Medulla oblongata (tissue), 1 donor: ENCODE data around the gene CDH23.
"Not testable (repeated sequence)": the region's sequence is repeated elsewhere in the genome, so short reads cannot be mapped to it uniquely, and the experiment has no call there.

Experiments
- DNase-seq: peaks from one replicate; pipeline ENCODE4 v3.0.0-alpha.2; 2015; ENCODE audit errors: extremely low spot score

CDH23 gene

DNA sequence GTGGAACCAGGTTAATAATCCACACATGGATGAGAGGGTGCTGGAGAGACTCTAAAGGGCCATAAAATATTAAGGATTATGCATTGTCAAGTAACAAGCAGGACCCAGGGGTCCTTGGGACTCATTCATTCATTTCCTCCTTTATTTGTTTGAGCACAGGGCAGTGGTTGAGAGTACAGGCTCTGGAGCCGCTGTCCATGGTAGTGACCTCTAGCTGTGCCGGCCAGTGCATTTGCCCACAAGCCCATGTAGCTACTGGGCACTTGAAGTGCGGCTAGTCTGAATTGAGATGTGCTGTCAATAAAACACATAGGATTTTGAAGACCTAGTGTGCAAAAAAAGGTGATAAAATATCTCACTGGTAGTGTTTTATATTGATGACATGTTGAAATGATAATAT is 185.3 kb downstream of the CDH23 start:
- peak; percentile 56 for DNase-seq

DNA sequence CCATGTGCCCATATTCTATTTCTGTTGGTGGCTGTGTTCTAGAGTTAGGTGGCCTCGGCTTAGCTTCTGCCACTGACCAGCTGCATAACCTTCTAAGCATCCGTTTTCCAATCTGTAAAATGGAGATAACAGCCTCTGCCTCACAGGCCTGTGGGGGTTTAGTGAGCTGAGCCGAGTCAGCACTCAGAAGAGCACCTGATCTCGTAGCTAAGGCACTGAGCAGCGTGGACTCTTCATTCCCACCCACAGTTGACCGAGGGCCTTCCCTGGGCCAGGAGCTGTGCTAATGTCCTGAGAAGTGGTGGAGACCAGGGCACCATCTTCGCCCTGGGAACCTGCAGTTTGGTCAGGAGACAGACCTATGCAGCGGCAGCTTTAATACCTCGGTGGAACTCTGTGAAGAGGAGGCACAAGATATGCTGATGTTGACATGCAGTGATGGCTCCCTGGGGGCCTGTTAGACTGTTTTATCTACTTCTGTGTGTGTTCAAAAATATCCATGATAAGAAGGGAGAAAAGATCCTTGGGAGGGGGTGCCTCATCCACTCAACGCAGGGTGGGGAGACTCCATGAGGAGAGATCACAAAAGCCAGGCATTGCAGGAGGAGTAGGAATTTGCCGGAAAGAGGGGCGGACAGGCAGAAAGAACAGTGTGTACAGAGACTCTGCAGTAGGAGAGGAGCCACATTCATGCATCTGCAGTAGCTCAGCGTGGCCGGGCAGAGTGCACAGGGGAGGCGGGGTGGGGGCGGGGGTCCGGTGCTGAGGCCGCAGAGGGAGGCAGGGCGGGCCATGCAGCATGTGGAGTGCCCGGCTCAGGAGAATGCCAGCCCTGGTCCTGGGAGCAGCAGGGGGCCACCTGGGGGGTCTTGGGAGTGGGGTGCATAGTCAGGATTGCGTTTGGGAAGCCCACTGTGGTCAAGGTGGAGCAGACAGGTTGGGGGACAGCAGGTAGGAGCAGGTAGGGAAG is 186.1 kb downstream of the CDH23 start:
- DNase-seq = no peak

DNA sequence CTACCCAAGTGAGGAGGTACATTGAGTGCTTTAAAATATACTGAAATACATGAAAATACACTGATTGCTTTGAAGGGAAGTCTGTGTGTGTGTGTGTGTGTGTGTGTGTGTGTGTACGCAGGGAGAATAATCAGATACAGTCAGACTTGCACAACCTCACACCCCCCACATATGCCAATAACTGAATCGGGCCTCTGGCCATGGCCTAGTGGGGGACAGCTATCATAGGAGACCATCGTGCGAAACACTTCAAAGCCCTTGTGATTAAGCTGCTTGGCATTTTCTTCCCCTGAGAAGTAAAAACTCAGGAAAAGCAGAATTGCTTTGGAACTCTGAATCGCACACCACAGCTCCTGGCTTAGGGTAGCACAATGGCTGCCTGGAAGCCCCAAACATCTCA is 187.7 kb downstream of the CDH23 start:
- DNase-seq = no peak

DNA sequence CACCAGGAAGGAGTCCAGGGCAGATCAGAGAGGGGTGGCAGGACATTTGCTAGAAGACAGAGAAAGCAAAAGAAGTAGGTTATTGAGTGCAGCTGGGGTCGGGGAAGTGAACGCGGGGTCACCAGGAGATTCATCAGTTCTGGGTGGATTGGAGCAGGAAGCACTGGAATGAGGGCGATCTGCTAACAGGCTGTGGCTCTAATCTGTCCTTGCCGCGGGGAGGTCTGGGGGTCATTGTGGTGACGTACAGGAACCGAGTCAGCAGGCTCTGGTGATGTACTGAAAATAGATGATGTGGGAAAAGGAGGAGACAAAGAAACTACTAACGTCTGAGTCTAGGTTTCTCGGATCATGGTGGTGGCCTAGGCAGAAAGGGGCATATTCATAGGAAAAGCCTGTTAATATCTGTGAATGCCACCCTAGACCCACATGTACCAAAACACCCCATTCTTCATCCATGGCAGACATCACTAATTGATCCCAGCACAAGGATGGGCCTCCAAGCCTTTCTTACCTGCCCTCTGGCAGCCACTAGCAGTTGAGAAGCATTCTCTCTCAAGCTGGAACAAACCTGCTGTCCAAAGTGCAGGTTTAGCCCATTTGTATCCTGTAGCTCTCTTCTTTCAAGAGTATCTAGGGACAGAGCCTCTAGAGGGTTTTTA is 188.3 kb downstream of the CDH23 start:
- no peak for DNase-seq

DNA sequence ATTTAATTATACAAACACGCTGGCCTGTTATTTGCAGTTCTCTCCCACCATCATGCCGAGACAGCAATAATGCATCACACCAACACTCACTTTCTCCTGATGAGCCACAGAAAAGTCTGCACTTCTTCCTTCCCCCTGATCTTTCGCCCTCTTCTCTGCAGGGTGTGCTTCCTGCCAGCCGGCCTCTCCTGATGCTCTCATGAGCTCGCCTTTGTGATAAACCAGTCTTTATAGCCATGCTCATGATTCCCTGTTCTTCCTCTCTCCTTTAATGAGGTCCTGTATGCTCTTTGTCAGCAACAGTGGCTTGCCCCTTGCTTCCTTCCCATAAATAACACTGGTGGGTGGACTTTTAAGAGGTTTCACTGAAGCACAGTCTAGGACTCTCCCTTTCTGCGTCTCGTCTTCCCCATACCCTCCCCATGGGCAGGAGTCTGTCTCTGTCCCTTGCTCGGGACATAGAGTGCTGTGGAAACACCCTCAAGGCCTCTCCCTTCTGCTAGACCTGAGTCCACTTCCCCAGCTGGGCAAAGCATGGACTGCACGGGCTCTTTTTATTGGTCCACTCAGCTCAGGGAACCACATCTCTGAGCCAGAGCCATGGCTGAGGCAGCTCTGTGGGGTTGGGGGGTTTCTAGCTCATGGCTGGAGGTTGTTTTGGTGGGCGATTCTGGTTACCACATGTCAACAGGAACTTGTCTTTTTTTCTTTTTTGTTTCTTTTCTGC is 189.0 kb downstream of the CDH23 start:
- DNase-seq = no peak

DNA sequence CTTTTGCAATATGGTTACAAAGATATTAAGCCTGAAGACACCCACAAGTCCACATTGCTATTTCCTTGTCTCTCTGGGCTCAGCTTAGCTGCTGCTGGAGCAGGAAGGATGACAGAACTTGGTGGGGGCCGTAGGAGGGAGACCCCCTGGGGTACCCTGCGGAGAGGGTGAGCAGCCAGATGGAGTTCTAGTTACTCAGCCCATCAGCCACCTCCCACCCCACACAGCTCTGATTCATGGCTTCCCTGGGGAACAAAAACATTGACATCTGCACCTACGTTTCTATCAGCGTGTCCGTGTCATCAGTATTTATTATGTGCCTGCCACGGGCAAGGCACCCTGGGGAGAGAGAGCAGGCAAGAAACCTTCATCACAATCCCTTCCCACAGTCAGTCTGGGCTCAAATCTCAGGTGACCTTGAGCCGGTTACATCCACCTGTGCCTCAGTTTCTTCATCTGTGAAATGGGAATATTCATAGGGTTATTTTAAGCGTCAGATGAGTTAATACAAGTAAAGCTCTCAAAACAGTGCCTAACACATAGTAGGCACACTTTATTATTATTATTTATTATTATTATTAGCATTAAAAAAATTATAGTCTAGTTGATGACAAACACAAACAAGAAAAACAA is 191.3 kb downstream of the CDH23 start:
- no peak for DNase-seq

DNA sequence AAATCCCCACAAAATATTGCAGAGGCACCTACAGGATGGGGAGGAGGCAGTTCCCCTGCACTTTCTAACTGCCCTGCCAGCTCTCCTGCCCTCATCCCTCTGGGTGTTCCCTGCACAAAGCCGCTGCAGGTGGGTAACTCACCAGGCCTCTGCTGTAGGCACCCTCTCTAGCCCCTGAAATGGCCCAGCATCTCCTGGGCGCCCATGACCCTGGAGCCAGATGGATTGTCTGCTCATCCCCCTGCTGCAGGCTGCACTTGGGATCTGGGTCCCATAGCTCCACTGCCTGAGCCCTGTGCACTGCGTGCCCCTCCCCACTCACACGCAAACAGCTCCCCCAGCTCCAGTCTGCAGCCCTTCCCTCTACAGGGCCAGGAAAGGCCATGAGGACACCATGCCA is 192.0 kb downstream of the CDH23 start:
- no peak for DNase-seq

DNA sequence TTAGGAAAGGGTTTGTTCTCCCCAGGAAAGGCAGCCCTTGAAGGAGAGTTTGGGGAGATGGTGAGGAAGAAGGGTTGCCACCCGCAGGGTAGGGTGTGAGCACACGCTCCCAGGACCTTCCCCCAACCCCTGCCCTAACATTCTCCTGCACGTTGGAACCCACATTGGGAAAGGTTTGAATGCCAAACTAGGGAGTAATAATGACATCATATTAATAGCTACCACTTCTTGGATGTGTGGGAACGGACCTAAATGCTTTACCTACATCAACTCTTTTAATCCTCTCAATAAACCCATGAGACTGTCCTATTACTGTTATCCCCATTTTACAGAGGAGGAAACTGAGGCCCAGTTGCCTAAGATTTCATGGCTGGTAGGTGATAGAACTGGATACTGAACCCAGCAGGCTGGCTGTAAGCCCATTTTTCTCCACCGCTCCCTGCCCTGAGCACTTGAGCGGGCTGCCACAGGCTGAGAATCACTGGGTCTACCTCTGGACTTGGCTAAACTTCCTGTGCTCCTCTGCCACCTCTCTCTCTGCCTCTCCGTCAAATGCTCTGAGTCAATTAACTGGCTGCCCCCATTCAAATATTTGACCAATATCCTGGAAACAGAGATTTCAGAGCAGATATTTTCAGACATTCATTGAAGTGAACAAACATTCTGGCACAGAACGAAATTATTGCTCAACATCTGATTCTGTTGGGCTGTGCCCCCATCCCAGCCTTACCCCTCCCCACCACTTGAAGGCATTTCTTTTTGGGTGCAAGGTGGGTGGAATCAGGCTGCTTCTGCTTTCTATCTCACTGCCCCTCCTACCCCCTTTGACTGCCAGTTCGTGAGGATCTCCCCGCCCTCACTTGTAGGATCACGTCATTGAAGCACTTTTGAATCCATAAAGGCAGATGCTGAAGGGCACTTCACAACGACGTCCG is 193.2 kb downstream of the CDH23 start:
- DNase-seq = no peak

DNA sequence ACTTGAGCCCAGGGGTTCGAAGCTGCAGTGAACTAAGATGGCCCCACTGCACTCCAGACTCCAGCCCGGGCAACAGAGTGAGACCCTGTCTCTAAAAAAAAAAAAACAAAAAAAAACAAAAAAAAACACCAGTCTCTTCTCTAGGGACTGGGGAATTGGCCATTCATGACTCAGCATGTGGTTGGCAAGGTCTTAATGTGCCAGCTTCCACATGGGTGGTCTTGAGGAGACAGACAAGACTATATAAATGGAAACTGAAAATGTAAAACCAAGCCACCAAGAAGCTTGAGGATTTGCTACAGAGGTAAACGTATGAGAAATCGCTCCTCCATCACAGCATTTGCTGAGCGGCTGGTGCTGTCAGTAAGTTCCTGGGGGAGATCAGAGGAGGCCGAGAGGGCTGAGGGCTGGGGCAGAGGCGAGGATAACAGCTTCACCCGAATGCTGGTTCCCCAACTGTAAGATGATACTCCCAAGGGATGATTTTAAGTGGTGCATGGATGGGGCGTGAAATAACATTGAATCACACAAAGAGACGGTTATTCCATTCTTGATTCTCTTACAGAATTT is 194.1 kb downstream of the CDH23 start:
- DNase-seq = no peak

DNA sequence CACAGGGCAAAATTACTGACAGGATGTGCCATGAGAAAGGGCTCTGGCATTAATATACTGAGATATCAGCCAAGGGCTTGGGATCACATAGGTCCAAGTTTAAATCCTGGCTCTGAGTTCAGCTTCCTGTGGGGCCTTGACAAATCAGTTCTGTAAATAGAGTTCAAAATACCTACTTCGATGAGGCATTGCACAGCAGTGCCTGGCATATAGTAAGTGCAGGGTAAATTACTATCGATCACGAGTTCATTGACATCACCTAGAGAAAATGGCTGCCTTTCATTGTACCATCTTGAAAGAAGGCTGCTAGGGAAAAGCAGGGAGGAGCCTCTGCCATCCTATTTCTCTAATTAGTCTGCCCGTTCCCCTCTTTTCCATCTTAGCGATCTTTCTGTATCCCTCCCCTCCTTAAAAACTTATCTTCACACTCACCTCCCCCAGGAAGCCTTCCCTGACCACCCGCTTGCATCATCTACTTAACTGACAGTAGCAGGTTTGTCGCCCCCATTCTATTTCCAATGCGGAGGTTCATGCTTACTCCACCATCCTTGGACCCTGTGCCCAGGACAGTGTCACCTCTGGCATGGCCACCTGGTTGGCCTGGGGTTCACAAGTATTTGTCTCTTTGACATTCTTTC is 198.3 kb downstream of the CDH23 start:
- no peak for DNase-seq

DNA sequence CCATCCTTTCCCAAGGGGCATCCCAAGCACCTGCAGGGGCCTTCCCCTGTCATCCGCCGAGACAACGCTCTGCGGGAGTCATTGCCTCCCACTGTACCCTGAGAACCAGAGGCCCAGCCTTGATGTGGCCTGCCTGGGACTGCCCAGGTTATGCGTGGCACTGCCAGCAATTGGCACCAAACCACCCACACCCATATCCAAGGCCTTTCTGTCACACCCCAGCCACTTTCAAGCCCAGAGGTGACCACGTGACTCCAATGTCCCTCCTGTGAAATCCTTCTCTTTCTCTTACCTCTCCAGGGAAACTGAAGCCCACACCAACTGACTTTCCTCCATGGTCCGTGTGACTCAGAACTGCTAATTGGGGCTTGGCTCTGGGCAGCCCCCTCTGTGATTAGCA is 198.9 kb downstream of the CDH23 start:
- no peak for DNase-seq

DNA sequence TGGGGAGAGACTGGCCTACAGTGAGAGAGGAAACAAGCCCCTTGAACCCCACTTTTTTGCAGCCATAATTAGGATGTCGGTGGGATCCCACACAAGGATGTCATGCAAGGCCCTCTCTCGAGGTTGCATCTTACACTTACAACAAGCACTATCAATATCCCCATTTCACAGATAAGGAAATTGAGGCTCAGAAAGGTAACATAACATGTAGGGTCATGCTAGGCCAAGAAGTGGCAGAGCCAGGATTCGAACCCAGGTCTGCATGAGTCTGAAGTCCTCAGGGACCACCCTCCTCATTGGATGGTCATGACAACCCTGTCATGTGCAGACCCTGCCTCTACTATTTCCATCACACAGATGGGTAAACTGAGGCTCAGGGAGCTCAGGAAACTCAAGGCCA is 199.4 kb downstream of the CDH23 start:
- DNase-seq = no peak

DNA sequence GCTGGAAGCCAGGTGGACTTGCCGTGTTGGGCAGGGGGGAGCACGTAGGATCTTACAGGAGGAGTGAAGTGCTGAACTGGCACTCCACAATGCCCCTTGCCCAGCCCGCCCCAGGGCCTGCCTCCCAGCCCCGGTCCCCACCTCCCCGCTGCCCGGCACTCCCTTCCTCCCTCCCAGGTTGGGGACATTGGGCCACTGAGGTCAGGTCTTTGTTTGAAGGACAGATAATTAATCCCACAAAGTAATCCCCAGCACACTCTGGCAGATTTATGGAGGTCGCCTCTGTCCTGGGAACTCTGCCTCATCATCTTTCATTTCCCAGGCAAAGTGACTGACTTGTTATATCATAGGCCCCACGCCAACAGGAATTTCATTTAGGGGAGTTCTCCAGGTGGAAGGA is 200.0 kb downstream of the CDH23 start:
- DNase-seq = no peak

DNA sequence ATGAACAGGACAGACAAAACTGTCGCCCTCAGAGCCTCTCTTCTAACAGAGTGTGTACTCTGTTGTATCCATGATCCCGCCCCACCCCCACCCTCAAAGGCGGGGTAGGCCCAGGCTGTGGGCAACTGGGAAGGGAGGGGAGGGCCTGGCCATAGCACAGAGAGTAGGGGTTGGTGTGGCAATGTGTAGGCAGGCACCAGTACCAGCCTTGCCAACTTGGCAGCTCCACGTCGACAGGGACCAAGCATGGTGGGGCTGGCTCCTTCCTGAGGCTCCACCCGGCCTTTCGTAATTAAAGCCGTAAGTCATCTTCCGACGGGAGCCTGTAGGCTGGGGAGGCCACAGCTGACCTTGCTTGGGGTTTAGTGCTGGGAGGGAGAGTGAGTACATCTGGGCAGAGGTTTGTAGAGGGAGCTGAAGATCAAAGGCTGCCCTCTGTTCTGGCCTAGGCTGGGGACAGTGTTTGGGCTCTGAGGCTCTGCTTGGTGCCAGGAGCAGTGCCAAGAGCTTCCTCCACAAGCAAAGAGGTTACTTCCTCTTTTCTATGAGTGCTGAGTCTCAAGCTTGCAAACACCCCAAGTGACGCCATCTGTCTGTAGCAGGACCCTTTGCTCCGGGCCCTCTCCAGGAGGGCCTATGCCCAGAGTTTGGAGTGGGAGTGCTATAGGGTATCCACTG is 201.2 kb downstream of the CDH23 start:
- DNase-seq = peak; percentile 78

DNA sequence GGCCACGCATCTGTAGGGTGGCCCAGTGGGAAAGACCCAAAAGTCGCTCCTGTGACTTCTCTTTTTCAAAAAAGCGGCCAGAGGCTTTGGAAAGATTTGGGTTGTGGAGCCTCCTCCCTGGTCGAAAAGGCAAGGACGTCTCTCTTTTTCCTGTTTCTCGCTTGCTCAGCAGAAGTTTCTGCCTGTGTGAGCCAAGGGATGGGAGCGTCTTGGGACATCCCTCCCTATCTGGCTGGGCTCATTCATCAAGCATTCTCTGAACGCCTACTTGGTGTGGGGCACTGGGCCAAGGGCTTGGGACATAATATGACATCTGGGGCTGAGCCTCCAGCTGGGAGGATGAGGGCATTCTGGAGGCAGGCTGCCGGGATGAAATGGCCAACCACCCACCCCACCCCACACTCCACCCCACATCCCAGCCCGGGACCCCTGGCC is 201.9 kb downstream of the CDH23 start:
- DNase-seq = peak; percentile 87

DNA sequence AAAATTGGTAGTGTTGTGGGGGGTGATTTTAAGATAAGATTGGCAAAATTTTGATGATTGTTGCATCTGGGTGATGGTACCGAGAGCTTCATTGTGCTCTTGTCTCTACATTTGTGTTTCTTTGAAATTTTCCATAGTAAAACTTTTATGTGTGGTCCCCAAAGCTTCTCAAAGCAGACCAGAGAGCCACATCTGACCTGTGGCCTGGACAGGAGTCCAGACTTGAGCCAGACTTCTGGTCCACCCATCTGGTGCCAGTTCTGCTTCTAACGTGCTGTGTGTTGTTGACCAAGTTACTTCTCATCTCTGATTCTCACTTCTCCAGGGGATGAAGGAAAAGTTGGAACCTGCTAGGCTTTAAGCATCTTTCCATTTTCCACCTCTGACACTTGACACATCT is 202.8 kb downstream of the CDH23 start:
- no peak for DNase-seq

DNA sequence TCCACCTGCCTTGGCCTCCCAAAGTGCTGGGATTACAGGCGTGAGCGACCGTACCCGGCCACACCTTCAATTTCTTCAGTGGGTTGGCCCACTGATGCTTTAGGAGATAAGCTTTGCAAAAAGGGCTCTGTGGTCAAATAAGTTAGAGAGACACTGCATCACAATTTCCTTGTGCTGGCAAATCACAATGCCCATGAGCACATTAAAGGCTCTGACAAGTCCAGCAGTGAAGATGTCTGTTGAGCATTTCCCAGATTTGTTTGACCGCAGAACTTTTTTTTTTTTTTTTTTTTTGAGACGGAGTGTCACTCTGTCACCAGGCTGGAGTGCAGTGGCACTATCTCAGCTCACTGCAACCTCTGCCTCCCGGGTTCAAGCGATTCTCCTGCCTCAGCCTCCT is 203.5 kb downstream of the CDH23 start:
- DNase-seq = not testable (repeated sequence)

DNA sequence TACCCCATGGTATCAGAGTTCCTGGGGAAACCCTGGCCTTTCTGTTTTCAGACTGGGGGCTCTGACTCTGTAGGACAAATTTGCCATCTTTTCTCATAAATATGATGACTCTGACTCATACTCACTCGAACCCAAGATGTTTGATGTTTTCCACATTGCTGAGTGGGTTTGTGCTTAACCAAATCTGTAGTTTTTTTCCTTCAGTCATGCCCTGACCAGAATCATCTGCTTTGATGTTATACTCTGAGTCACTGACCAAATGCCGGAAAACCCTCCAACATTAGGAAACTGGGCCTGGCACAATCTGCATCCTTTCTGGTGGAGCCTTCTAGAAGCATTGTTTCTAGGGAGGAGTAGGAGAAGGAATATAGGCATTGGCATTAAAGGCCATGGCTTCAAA is 204.1 kb downstream of the CDH23 start:
- no peak for DNase-seq

DNA sequence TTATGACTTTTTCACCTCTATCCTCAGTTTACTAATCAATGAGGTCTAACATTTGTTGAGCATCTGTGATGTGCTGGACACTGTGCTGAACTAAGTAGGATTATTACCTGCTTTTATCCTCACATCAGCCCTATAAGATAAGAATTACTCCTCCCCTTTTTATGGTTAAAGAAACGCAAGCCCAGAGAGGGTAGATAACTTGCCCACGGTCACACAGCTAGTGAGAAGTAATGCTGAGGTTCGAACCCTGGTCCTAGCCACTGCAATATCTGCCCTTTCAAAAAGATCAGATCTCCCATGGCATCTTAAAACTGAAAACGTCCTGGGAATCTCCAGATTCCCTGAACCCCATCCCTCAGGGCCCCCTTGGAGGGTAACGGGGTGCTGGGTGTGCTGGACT is 204.6 kb downstream of the CDH23 start:
- no peak for DNase-seq
